GM19099 (cell line): ENCODE measurements around the gene TNIK.

Experiments used
- POLR2A ChIP-seq: IDR thresholded peaks from 3 replicates; pipeline ENCODE4 v1.6.1; 2011; ENCODE audit warnings: low read depth; ENCODE audit not compliant: insufficient read length; ENCODE audit errors: extremely low read depth

The TNIK gene

GRCh38 chr3:171317171-171317570 is 143.0 kb downstream of the TNIK start:
- no peak for TF ChIP-seq POLR2A

GRCh38 chr3:171315919-171316318 is 144.3 kb downstream of the TNIK start:
- no peak for TF ChIP-seq POLR2A

GRCh38 chr3:171315101-171315500 is 145.1 kb downstream of the TNIK start:
- TF ChIP-seq POLR2A: no peak

- no peak for TF ChIP-seq POLR2A
These were observed 145.9 kb downstream of the TNIK start for GRCh38 chr3:171314341-171314740.

- no peak for TF ChIP-seq POLR2A
These were observed 146.5 kb downstream of the TNIK start for GRCh38 chr3:171313702-171314101.

- no peak for TF ChIP-seq POLR2A
These were observed 147.5 kb downstream of the TNIK start for GRCh38 chr3:171312741-171313140.

GRCh38 chr3:171311784-171312183 is 148.4 kb downstream of the TNIK start:
- no peak for TF ChIP-seq POLR2A

GRCh38 chr3:171309906-171310359 is 150.3 kb downstream of the TNIK start:
- no peak for TF ChIP-seq POLR2A

GRCh38 chr3:171307988-171308387 is 152.2 kb downstream of the TNIK start:
- no peak for TF ChIP-seq POLR2A

GRCh38 chr3:171307046-171307585 is 153.1 kb downstream of the TNIK start:
- TF ChIP-seq POLR2A: no peak

GRCh38 chr3:171306631-171307030 is 153.6 kb downstream of the TNIK start:
- no peak for TF ChIP-seq POLR2A

GRCh38 chr3:171301998-171302397 is 158.2 kb downstream of the TNIK start:
- TF ChIP-seq POLR2A: no peak

GRCh38 chr3:171301002-171301401 is 159.2 kb downstream of the TNIK start:
- no peak for TF ChIP-seq POLR2A

- TF ChIP-seq POLR2A: no peak
These were observed 162.3 kb downstream of the TNIK start for GRCh38 chr3:171297951-171298350.

- TF ChIP-seq POLR2A: no peak
These were observed 163.0 kb downstream of the TNIK start for GRCh38 chr3:171297207-171297606.

GRCh38 chr3:171295484-171296373 is 164.5 kb downstream of the TNIK start:
- no peak for TF ChIP-seq POLR2A
